GM03348 (cell line): Measurements from ENCODE around the gene MN1.

Experiments
- DNase-seq: peaks from one replicate; pipeline ENCODE4 v3.0.0; 2012; ENCODE audit warnings: low spot score

Gene MN1

DNA sequence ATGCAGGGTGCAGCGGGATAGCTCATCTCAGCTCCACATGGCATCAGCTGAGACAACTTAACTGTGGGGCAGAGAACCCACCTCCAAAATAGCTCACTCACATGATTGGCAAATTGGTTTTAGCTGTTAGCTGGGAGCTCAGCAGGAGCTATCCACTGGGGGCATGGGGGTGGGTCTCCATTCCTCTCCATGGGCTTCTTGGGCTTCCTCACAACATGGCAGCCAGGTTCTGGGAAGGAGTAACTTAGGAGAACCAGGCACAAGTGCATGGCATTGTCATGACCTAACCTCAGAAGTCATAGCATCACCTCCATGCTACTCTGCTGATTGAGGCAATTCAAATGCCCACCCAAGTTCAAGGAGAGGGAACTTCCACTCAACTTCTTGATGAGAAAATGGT, 85.5 kb downstream of the MN1 start:
- no peak for DNase-seq

GRCh38 chr22:27715106-27715505, 86.5 kb downstream of the MN1 start:
- DNase-seq, result no peak

GRCh38 chr22:27714068-27714467, 87.5 kb downstream of the MN1 start:
- no peak for DNase-seq

DNA sequence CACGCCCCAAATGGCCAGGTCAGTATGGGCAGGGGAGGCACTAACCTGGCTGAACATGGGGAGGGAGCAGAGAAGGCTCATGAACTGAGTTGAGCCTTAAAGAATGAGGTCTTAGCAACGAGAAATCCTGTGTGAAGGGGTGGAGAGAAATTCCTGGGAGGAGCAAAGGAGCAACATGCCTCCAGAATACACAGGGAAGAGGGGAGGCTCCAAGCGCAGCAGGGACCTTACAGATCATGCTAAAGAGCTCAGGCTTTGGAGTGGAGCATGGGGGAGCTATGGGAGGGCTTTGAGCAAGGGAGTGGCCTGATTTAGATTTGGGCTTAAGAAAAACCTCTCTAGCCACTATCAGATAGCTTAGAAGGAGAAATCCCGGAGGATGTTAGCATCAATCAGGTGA, 88.1 kb downstream of the MN1 start:
- no peak for DNase-seq

GRCh38 chr22:27711756-27712155, 89.8 kb downstream of the MN1 start:
- no peak for DNase-seq

DNA sequence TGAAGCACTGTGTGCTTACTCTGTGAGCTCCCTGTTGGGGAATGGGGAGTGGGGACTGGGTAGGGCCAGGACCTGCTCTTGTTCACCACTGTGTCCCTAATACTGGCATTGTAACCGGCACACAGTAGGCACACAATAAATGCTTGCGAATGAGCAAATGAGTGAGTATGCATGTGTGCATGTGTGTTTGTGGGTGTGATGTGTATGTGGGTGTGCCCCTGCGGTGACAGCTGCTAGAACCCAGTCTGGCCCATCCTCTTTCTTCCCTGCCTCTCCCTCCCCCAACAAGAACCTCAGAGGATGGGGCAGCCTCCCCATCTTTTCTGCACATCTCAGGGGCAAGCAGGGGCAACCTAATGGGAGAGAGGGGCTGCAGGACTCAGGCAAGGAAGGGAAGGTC, 90.5 kb downstream of the MN1 start:
- no peak for DNase-seq

DNA sequence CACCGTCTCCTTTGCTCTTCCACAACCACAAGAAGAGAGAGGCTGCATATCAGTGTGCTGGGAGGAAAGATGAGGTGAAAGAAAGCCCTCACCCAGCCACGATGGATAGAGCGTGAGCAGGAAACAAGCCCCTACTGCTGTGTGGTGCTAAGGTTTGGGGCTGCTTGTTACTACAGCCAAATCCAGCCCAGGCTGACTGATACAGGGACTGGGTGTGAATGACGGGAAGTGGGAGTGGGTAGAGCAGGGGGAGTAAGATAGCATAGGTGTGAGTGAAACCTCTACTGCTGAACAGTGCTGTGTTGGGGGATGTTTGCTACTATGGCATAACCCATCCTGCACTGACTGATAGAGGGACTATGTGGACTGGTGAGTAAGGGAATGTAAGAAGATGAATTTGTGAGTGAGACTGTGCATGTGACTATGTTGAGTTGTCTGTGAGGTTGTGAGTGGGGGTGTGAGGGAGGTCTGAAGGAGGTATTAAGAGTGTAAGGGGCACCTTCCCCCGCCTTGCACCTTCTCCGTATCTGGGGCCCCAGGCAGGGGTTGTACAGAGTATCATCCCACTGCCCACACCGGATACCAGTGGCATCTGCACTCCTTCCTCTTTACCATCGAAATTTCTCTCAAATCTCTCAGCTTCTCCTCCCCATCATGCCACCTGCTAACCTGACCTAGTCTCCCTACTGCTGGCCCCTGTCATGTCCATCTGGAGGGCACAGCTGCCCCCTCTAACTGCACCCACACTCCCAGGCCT, 91.5 kb downstream of the MN1 start:
- no peak for DNase-seq

GRCh38 chr22:27706489-27706888, 95.1 kb downstream of the MN1 start:
- no peak for DNase-seq

GRCh38 chr22:27705408-27706080, 96.0 kb downstream of the MN1 start:
- no peak for DNase-seq

DNA sequence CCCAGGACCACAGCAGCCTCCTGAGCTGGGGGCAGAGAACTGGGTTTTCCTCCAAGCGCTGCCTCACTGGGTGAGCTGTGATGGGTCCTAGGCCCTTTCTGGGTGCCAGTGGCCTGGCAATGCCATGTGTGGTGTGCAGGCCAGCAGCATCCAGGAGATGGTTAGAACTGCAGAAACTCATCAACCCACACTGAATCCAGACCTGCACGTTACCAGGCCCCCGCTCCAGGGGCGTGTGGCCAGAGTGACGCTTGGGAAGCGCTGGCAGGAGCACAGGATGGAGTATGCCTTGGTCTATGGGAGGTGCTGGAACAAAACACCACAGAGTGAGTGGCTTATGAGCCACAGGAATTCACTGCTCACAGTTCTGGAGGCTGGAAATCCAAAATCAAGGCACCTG, 97.0 kb downstream of the MN1 start:
- no peak for DNase-seq

- no peak for DNase-seq
Observed at GRCh38 chr22:27699383-27700019, 102.1 kb downstream of the MN1 start.

GRCh38 chr22:27698813-27699212, 102.7 kb downstream of the MN1 start:
- DNase-seq, result no peak
